Peyer's patch (tissue), 4 donors: ENCODE results near the gene ATP9B.

ENCODE experiments used
- POLR2A ChIP-seq, 2 donors: fragments of 450-650 bp; IDR thresholded peaks; one replicate each; pipeline ENCODE4 v1.5.1; 2017; ENCODE audit warnings: antibody characterized with exemption in 2 of 2, mild to moderate bottlenecking in 2 of 2, moderate library complexity in 2 of 2
- TF ChIP-seq, protein P1 (sequence below), 6 experiments: fragments of 450-650 bp in 4 of 6; fragments of 200-600 bp in 2 of 6; sonication (generic) in 1 of 6; IDR thresholded peaks; one replicate each; pipeline ENCODE4 v1.5.1; 2017 to 2019; ENCODE audit warnings: antibody characterized with exemption in 6 of 6, mild to moderate bottlenecking in 3 of 6, moderate library complexity in 1 of 6

DNA sequence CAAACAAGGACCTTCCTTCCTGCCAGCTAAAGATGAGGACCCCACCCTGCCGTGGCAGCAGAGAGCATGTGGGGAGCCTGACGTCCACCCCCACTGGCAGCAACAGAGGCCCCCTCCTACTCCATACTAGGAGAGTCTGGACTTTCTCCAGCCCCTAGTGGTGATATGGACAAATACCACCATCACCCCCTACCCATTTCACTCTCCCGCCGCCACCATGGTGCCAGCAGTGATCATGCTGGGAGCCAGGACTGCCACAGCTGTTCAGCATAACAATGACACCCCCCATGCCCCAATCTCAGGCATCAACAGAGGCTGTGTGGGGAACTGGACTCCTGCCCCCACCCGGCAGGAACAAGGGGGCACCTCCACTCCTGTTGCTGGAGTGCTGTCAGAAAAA is 42.7 kb upstream of the ATP9B start:
- TF ChIP-seq POLR2A (IDR thresholded peaks at IDR 0.05) = no peak
- TF ChIP-seq, protein P1, sequence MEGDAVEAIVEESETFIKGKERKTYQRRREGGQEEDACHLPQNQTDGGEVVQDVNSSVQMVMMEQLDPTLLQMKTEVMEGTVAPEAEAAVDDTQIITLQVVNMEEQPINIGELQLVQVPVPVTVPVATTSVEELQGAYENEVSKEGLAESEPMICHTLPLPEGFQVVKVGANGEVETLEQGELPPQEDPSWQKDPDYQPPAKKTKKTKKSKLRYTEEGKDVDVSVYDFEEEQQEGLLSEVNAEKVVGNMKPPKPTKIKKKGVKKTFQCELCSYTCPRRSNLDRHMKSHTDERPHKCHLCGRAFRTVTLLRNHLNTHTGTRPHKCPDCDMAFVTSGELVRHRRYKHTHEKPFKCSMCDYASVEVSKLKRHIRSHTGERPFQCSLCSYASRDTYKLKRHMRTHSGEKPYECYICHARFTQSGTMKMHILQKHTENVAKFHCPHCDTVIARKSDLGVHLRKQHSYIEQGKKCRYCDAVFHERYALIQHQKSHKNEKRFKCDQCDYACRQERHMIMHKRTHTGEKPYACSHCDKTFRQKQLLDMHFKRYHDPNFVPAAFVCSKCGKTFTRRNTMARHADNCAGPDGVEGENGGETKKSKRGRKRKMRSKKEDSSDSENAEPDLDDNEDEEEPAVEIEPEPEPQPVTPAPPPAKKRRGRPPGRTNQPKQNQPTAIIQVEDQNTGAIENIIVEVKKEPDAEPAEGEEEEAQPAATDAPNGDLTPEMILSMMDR (IDR thresholded peaks at IDR 0.05) = no peak
